Neural cell (in vitro differentiated cells): ENCODE measurements around the gene SPEG. TPM values are rescaled to one million over a fixed set of nuclear protein-coding genes. Genes with fewer than 3 reads are reported as not detected.

ENCODE experiments used
- H2AFZ ChIP-seq: fragments of 200-600, 300-800 bp; sonication (generic), shearing (Covaris generic); 2 replicates; pipeline ENCODE4 v1.6.0; 2014; ENCODE audit warnings: low read depth, mild to moderate bottlenecking, antibody characterized with exemption, low read length, moderate library complexity
- H3F3A ChIP-seq: fragments of 200-600 bp; shearing (Covaris generic); 2 replicates; pipeline ENCODE4 v1.6.1; 2016; ENCODE audit warnings: mild to moderate bottlenecking, moderate library complexity, mixed read lengths, antibody characterized with exemption, low read length; ENCODE audit not compliant: insufficient read depth, poor library complexity, severe bottlenecking
- H3K27ac ChIP-seq: fragments of 200-600, 300-800 bp; sonication (generic), shearing (Covaris generic); 2 replicates; pipeline ENCODE4 v1.5.1; 2014; ENCODE audit warnings: mild to moderate bottlenecking, low read length, moderate library complexity
- H3K27me3 ChIP-seq: fragments of 300-800, 200-600 bp; sonication (generic), shearing (Covaris generic); 2 replicates; pipeline ENCODE4 v1.6.0; 2014; ENCODE audit warnings: mild to moderate bottlenecking, low read depth, low read length, moderate library complexity; ENCODE audit not compliant: insufficient read depth
- H3K36me3 ChIP-seq: fragments of 300-800, 200-600 bp; sonication (generic), shearing (Covaris generic); 2 replicates; pipeline ENCODE4 v1.5.1; 2014; ENCODE audit warnings: mild to moderate bottlenecking, antibody characterized with exemption, low read length, moderate library complexity; ENCODE audit not compliant: insufficient read depth
- H3K4me2 ChIP-seq: fragments of 300-800, 200-600 bp; sonication (generic), shearing (Covaris generic); 2 replicates; pipeline ENCODE4 v1.6.0; 2014; ENCODE audit warnings: mild to moderate bottlenecking, low read length
- H3K4me3 ChIP-seq: fragments of 300-800, 200-600 bp; sonication (generic), shearing (Covaris generic); 2 replicates; pipeline ENCODE4 v1.5.1; 2014; ENCODE audit warnings: mild to moderate bottlenecking, low read length, moderate library complexity
- H3K79me2 ChIP-seq: fragments of 200-600 bp; shearing (Covaris generic); replicated peaks from 2 replicates; pipeline ENCODE4 v1.6.0; 2014; ENCODE audit warnings: mild to moderate bottlenecking, low read length, moderate library complexity; ENCODE audit not compliant: insufficient read depth
- H3K9ac ChIP-seq: fragments of 300-800, 200-600 bp; sonication (generic), shearing (Covaris generic); 2 replicates; pipeline ENCODE4 v1.6.1; 2016; ENCODE audit warnings: mild to moderate bottlenecking, low read length, mixed read lengths
- H3K9me2 ChIP-seq: fragments of 200-600 bp; shearing (Covaris generic); 2 replicates; pipeline ENCODE4 v1.6.1; 2016; ENCODE audit warnings: mild to moderate bottlenecking, low read length, mixed read lengths; ENCODE audit not compliant: insufficient read depth
- H3K9me3 ChIP-seq: fragments of 200-600, 300-800 bp; sonication (generic), shearing (Covaris generic); 2 replicates; pipeline ENCODE4 v1.6.1; 2016; ENCODE audit warnings: mild to moderate bottlenecking, mixed run types, low read length, moderate library complexity, mixed read lengths
- H4K20me1 ChIP-seq: fragments of 200-600 bp; shearing (Covaris generic); 2 replicates; pipeline ENCODE4 v1.6.1; 2016; ENCODE audit warnings: mild to moderate bottlenecking, mixed run types; ENCODE audit not compliant: insufficient read depth
- EP300 ChIP-seq: fragments of 450-650 bp; conservative IDR thresholded peaks from 2 replicates; pipeline ENCODE4 v1.6.1; 2014; ENCODE audit warnings: antibody characterized with exemption, mild to moderate bottlenecking, moderate library complexity; ENCODE audit not compliant: poor library complexity, severe bottlenecking
- EZH2 ChIP-seq: fragments of 200-600, 300-800 bp; shearing (Covaris generic), sonication (generic); IDR thresholded peaks from 2 replicates; pipeline ENCODE4 v1.6.1; 2014; ENCODE audit warnings: antibody characterized with exemption, low read length, borderline replicate concordance, mild to moderate bottlenecking; ENCODE audit not compliant: insufficient read depth, poor library complexity, severe bottlenecking
- MXI1 ChIP-seq: fragments of 450-650 bp; conservative IDR thresholded peaks from 2 replicates; pipeline ENCODE4 v1.6.1; 2014; ENCODE audit warnings: antibody characterized with exemption, mild to moderate bottlenecking; ENCODE audit not compliant: poor library complexity, severe bottlenecking
- POLR2AphosphoS5 ChIP-seq: IDR thresholded peaks from 2 replicates; pipeline ENCODE4 v1.6.1; 2012
- RAD21 ChIP-seq: fragments of 450-650 bp; conservative IDR thresholded peaks from 2 replicates; pipeline ENCODE4 v1.6.1; 2014; ENCODE audit warnings: antibody characterized with exemption, mild to moderate bottlenecking, moderate library complexity
- SMC3 ChIP-seq: fragments of 450-650 bp; conservative IDR thresholded peaks from 2 replicates; pipeline ENCODE4 v1.6.1; 2014; ENCODE audit warnings: antibody characterized with exemption, mild to moderate bottlenecking, moderate library complexity; ENCODE audit not compliant: poor library complexity
- TAF1 ChIP-seq: IDR thresholded peaks from 2 replicates; pipeline ENCODE4 v1.6.1; 2012; ENCODE audit warnings: low read depth
- polyA plus RNA-seq: library from polyadenylated mRNA; depleted of rRNA; stranded (reverse); fragments of >200 nt; gene quantifications from 2 replicates; pipeline ENCODE4 v1.2.3, GENCODE V29; 2014
- TF ChIP-seq, protein P1 (sequence below): IDR thresholded peaks from 2 replicates; pipeline ENCODE4 v1.6.1; 2012; ENCODE audit warnings: borderline replicate concordance
- TF ChIP-seq, protein P2 (sequence below): fragments of 450-650 bp; IDR thresholded peaks from 2 replicates; pipeline ENCODE4 v1.5.1; 2014; ENCODE audit warnings: antibody characterized with exemption, mild to moderate bottlenecking, moderate library complexity; ENCODE audit not compliant: poor library complexity, severe bottlenecking

The SPEG gene
- polyA plus RNA-seq, 1 donor from 2014 or later = 58.3 TPM

DNA sequence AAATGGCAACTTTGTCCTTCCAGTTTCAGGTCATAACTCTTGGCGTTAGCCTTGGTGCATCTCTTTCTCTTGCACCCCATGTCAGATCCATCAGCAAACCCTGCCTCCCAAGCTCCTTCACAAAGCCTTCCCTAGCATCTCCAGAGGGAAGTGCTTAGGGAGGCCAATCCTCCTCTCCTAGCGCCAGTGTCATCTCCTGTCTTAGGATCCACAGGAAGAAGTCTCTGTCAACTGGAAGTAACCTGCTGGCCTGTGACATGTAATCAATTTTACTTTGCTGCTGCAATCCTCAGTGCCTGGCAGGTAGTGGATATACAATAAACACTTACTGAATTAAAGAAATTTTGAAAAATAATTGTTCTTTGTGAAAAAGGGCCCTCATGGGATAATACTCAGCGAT, 39.0 kb upstream of the SPEG start:
- no peak overlapping the region for H3K27ac ChIP-seq
- H3K79me2 ChIP-seq = no peaks in the 10 kb centered on the region
- H2AFZ ChIP-seq = no peak overlapping the region
- H3K9me2 ChIP-seq = no peaks in the 10 kb centered on the region
- no peaks in the 10 kb centered on the region for H3F3A ChIP-seq
- H3K4me3 ChIP-seq = no peak overlapping the region
- no peak overlapping the region for H3K9ac ChIP-seq
- no peaks in the 10 kb centered on the region for H3K36me3 ChIP-seq
- H4K20me1 ChIP-seq = no peaks in the 10 kb centered on the region
- TF ChIP-seq RAD21 = no peak
- no peaks in the 10 kb centered on the region for H3K27me3 ChIP-seq
- H3K4me2 ChIP-seq = no peak overlapping the region
- no peaks in the 10 kb centered on the region for H3K9me3 ChIP-seq

DNA sequence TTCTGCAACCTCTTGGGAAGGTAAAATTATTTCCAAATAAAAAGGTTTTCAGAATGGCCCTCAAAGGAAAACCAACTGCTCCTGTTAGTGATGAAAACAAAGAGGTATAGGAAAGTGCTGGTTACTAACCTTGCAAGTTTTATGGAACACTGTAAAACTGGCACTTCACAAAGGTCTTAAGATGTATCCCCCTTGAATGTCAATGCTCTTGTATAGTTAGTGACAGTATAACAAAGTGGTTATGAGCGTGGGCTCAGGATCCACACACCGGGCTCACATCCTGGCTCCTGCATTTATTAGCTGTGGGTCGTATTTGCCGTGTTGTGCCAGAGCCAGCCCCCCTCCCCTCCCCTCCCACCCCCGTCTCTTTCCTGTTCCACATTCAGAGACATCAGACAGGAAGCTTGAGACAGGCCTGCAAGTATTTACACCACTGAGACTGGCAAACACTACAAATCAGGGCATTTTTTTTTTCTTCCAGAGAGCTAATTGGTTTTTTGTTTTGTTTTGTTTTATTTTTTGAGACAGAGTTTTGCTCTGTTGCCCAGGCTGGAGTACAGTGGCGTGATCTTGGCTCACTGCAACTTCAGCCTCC, 37.7 kb upstream of the SPEG start:
- H3K9me2 ChIP-seq = no peaks in the 10 kb centered on the region
- no peak overlapping the region for H2AFZ ChIP-seq
- no peak overlapping the region for H3K4me3 ChIP-seq
- no peaks in the 10 kb centered on the region for H3K36me3 ChIP-seq
- H3K79me2 ChIP-seq = no peaks in the 10 kb centered on the region
- no peaks in the 10 kb centered on the region for H4K20me1 ChIP-seq
- no peak overlapping the region for H3K27ac ChIP-seq
- no peaks in the 10 kb centered on the region for H3K27me3 ChIP-seq
- no peaks in the 10 kb centered on the region for H3K9me3 ChIP-seq
- H3F3A ChIP-seq = no peaks in the 10 kb centered on the region
- no peak overlapping the region for H3K9ac ChIP-seq
- TF ChIP-seq MXI1 (no peak), EP300 (no peak), TAF1 (no peak), EZH2 (no peak), RAD21 (no peak), SMC3 (no peak), POLR2AphosphoS5 (no peak)
- TF ChIP-seq, protein P1, sequence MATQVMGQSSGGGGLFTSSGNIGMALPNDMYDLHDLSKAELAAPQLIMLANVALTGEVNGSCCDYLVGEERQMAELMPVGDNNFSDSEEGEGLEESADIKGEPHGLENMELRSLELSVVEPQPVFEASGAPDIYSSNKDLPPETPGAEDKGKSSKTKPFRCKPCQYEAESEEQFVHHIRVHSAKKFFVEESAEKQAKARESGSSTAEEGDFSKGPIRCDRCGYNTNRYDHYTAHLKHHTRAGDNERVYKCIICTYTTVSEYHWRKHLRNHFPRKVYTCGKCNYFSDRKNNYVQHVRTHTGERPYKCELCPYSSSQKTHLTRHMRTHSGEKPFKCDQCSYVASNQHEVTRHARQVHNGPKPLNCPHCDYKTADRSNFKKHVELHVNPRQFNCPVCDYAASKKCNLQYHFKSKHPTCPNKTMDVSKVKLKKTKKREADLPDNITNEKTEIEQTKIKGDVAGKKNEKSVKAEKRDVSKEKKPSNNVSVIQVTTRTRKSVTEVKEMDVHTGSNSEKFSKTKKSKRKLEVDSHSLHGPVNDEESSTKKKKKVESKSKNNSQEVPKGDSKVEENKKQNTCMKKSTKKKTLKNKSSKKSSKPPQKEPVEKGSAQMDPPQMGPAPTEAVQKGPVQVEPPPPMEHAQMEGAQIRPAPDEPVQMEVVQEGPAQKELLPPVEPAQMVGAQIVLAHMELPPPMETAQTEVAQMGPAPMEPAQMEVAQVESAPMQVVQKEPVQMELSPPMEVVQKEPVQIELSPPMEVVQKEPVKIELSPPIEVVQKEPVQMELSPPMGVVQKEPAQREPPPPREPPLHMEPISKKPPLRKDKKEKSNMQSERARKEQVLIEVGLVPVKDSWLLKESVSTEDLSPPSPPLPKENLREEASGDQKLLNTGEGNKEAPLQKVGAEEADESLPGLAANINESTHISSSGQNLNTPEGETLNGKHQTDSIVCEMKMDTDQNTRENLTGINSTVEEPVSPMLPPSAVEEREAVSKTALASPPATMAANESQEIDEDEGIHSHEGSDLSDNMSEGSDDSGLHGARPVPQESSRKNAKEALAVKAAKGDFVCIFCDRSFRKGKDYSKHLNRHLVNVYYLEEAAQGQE = no peak
- TF ChIP-seq, protein P2, sequence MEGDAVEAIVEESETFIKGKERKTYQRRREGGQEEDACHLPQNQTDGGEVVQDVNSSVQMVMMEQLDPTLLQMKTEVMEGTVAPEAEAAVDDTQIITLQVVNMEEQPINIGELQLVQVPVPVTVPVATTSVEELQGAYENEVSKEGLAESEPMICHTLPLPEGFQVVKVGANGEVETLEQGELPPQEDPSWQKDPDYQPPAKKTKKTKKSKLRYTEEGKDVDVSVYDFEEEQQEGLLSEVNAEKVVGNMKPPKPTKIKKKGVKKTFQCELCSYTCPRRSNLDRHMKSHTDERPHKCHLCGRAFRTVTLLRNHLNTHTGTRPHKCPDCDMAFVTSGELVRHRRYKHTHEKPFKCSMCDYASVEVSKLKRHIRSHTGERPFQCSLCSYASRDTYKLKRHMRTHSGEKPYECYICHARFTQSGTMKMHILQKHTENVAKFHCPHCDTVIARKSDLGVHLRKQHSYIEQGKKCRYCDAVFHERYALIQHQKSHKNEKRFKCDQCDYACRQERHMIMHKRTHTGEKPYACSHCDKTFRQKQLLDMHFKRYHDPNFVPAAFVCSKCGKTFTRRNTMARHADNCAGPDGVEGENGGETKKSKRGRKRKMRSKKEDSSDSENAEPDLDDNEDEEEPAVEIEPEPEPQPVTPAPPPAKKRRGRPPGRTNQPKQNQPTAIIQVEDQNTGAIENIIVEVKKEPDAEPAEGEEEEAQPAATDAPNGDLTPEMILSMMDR = no peak
- no peak overlapping the region for H3K4me2 ChIP-seq
